KOPT-K1 (cell line): ENCODE measurements around the gene UNC13B.
"Not testable (repeated sequence)": the region's sequence is repeated elsewhere in the genome, so short reads cannot be mapped to it uniquely, and the experiment has no call there.

ENCODE experiments used
- H3K27ac ChIP-seq: fragments of 200-600 bp; sonication (generic); 2 replicates; pipeline ENCODE4 v1.5.1; 2016; ENCODE audit warnings: antibody characterized with exemption, mild to moderate bottlenecking, low read depth, low read length; ENCODE audit not compliant: poor library complexity, severe bottlenecking
- H3K36me3 ChIP-seq: fragments of 200-600 bp; sonication (generic); 2 replicates; pipeline ENCODE4 v1.5.1; 2017; ENCODE audit warnings: antibody characterized with exemption, mild to moderate bottlenecking, low read length, moderate library complexity; ENCODE audit not compliant: insufficient read depth
- H3K9me3 ChIP-seq: fragments of 200-600 bp; sonication (generic); 2 replicates; pipeline ENCODE4 v1.5.1; 2017; ENCODE audit warnings: antibody characterized with exemption, low read length, mild to moderate bottlenecking; ENCODE audit not compliant: insufficient read depth, poor library complexity, severe bottlenecking

UNC13B gene

DNA sequence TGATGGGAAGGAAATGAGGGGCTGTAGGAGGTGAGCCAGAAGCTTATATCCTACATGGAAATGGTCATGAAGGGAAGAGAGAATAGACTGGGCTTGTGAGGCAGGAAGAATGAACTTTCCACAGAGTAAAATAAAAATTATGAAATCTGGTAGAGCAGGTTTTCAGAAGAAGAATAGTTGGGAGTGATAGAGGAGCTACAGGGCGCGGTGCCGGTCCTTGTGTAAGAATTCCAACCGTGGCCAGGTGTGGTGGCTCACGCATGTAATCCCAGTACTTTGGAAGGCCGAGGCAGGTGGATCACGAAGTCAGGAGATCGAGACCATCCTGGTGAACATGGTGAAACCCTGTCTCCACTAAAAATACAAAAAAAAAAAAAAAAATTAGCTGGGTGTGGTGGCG lies 8.9 kb upstream of the UNC13B start:
- peaks cover 31% of the 10 kb centered on the region for H3K9me3 ChIP-seq
- H3K36me3 ChIP-seq: no peaks in the 10 kb centered on the region
- H3K27ac ChIP-seq: no peak overlapping the region

DNA sequence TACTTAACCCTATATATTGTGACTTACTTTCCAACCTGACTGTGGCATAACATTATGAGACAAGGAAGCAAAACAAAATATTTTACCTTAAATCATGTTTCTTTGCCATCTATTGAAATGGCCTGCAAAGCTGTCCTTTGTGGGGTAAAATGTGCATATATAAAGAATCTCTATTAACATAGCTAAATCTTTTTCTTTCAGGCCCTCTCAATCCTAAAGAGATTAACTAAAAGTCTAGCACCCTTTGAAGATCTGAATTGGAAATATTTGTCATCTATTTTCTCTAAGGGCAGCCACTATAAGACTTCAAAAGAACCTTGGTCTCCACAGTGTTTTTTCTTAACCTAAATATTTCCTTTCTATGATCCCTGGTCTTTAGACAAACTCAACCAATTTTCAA lies 5.0 kb upstream of the UNC13B start:
- Histone ChIP-seq H3K27ac (no peak overlapping the region), H3K9me3 (peaks cover 5% of the 10 kb centered on the region), H3K36me3 (no peaks in the 10 kb centered on the region)

DNA sequence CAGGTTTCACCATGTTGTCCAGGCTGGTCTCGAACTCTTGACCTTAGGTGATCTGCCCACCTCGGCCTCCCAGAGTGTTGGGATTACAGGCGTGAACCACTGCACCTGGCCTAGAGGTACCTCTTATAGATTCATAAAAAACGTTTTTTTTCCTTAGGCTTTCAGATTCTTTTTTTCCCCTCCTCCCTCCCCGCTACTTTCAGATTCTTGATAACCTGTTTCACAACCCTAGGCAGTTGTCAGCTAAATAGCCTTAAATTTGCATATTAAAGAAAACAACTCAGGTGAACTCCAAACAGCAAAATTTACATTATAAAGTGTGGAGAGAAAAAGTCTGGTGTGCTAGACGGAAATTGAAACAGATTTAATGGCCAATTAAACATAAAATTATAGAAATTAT lies 4.0 kb upstream of the UNC13B start:
- H3K27ac ChIP-seq, H3K36me3 ChIP-seq: not testable (repeated sequence)
- H3K9me3 ChIP-seq: peaks cover 10% of the 10 kb centered on the region

DNA sequence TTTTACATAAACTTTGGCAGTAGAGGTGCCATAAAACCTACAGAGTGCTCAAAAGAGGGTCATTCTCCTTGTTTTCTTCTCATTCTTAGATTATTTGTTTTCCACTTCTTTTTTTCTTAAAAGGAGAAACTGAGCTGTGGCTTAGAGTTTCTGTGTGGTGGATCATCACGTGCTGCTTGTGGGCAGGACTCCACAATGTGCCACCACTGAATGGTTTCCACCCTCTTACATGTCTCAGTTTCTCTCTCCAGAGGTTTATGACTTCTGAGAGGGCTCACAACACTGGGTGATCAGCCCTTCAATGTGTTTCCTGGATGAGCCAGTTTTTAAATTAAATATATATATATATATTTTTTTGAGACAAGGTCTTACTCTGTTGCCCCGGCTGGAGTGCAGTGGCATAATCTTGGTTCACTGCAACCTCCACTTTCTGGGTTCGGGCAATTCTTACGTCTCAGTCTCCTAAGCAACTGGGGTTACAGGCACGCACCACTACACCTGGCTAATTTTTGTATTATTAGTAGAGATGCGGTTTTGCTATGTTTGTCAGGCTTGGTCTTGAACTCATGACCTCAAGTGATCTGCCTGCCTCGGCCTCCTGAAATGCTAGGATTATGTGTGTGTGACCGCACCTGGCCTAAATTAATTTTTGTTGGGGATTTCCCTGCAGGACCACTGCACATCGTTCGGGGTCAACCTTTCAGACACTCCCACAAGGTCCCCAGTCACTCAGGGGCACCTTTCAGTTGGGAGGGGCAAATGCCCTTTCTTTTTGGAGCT lies 3.1 kb upstream of the UNC13B start:
- Histone ChIP-seq H3K9me3 (peaks cover 10% of the 10 kb centered on the region), H3K36me3 (no peaks in the 10 kb centered on the region), H3K27ac (no peak overlapping the region)

DNA sequence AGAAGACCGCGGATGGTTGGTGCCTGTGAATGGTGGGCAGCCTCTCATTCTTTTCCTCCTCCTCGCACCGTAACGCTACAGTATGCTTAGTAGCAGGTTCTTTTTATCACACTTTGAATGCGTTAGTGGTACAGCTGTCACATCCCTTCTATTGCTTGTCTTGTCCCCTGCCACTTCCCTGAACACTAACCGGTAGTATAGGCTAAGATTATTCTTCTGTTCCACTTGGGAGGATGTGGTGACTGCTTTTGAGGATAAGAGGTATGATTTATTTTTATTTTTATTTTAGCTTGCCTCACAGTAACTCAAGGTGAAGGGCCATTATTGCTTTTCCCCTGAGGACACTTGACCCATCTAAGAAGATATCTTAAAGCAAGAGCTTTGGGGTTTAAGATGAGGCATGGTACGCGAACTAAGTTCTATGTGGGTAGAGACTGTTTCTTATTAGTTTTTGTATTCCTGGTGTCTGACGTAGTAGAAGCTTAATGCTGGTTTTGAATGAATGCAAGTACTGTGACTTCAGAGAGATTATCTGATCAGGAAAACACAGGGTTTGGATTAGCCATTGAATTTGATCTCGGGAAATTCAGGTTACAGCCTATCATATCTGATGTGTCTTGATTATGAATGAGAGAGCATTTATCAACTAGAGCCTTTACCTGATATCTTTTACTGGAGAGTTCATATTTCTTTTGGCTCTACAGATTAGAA lies 951 bp downstream of the UNC13B start:
- H3K9me3 ChIP-seq: peaks cover 10% of the 10 kb centered on the region
- no peak overlapping the region for H3K27ac ChIP-seq
- no peaks in the 10 kb centered on the region for H3K36me3 ChIP-seq

DNA sequence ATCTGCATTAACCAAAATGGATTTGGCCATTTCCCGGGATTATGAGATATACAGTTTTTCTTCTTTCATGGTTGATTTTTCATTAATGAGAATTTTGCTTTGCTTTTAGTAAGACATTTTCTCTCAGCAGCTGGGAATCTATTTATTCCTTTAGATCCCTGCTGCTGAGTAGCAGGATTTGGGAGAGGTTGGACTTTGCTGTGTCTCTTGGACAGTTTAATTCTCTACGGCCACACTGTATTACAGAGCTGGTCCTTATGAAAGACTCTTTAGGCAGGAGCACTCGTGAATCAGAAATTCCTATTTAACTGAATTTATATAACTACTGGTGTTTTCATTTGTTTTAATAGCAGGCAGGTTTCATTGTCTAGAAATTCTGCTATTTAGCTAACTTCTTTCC lies 1.6 kb downstream of the UNC13B start:
- H3K27ac ChIP-seq: no peak overlapping the region
- no peaks in the 10 kb centered on the region for H3K36me3 ChIP-seq
- H3K9me3 ChIP-seq: peaks cover 10% of the 10 kb centered on the region

DNA sequence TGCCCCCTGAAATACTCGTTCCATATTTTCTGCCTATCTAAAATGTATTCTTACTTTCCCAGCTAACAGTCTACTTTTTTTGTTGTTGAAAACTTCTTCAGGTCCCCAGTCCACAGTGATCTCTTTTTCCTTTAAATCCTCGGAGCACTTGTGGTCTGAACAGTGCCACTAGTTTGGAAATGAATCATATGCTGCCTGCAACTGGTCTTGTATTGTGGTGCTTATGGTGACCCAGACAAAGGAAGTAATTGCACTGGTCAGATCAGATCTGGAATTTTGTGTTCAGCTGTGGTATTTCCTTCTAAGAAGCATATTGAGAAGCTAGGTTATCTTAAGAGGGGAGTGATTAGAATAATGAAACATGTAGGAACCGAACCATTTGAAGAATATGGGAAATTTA lies 2.9 kb downstream of the UNC13B start:
- no peak overlapping the region for H3K27ac ChIP-seq
- peaks cover 10% of the 10 kb centered on the region for H3K9me3 ChIP-seq
- no peaks in the 10 kb centered on the region for H3K36me3 ChIP-seq

DNA sequence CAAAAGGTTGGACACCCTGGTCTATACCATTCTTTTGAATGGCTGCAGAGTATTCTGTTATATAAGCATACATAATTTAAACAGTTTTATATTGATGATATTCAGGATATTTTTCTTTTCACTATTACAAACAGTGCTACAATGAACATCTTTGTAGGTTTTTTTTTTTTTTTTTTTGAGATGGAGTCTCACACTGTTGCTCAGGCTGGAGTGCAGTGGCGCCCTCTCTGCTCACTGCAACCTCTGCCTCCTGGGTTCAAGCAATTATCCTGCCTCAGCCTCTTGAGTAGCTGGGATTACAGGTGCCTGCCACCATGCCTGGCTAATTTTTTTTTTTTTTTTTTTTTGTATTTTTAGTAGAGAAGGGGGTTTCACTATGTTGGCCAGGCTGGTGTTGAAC lies 5.6 kb downstream of the UNC13B start:
- not testable (repeated sequence) for H3K36me3 ChIP-seq

DNA sequence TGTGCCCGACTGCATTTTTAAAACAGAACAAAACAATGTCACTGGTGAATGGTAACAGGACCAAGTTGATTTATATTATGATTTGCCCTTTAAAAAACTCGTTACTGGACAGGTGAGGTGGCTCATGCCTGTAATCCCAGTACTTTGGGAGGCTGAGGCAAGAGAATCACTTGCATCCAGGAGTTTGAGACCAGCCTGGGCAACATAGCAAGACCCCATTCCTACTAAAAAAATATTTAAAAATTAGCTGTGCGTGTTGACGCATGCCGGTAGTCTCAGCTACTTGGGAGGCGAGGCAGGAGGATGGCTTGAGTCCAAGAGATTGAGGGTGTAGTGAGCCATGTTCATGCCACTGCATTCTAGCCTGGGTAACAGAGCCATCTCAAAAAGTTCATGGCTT lies 7.2 kb downstream of the UNC13B start:
- no peaks in the 10 kb centered on the region for H3K9me3 ChIP-seq
- H3K36me3 ChIP-seq: no peaks in the 10 kb centered on the region
- no peak overlapping the region for H3K27ac ChIP-seq

More for the DNA sequence above, 5.6 kb downstream of the UNC13B start:
- H3K9me3 ChIP-seq, H3K27ac ChIP-seq: not testable (repeated sequence)

DNA sequence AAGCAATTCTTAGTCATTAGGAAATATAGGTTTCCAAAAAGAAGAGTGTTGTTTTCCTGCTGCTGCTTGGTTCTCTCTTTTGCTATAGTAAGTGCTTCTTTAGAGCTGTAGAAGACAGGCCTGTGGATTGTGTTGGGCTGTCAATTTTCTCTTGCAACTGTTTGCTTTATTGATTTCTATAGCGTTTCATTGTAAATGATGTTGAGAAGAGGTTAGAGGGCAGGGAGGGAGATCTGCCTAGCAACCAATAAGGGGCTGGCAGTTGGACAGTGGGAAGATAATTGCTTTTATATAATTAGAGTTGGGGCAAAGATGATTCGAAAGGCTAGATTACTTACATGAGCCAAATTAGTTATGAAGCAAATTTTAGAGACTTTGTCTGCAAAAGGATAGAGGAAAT lies 11.1 kb downstream of the UNC13B start:
- H3K9me3 ChIP-seq: no peaks in the 10 kb centered on the region
- H3K27ac ChIP-seq: no peak overlapping the region
- H3K36me3 ChIP-seq: no peaks in the 10 kb centered on the region

DNA sequence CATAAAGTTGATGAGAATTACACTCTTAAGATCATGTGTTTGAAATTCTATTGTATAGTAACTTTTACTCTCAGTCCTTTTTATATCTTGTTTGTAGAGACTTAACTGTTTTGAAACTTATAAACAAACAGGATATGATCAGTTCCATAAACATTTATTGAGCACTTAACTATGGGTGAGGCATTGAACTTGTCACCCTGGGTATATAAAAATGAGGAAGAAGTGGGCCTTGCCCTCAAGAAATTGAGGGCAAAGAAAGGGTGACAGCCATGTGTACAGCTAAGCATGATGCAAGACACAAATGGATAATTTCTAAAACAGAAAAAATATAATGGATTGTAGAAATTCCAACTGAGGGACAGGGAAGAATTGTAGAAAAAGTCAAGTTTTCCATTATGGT lies 15.7 kb downstream of the UNC13B start:
- no peak overlapping the region for H3K27ac ChIP-seq

DNA sequence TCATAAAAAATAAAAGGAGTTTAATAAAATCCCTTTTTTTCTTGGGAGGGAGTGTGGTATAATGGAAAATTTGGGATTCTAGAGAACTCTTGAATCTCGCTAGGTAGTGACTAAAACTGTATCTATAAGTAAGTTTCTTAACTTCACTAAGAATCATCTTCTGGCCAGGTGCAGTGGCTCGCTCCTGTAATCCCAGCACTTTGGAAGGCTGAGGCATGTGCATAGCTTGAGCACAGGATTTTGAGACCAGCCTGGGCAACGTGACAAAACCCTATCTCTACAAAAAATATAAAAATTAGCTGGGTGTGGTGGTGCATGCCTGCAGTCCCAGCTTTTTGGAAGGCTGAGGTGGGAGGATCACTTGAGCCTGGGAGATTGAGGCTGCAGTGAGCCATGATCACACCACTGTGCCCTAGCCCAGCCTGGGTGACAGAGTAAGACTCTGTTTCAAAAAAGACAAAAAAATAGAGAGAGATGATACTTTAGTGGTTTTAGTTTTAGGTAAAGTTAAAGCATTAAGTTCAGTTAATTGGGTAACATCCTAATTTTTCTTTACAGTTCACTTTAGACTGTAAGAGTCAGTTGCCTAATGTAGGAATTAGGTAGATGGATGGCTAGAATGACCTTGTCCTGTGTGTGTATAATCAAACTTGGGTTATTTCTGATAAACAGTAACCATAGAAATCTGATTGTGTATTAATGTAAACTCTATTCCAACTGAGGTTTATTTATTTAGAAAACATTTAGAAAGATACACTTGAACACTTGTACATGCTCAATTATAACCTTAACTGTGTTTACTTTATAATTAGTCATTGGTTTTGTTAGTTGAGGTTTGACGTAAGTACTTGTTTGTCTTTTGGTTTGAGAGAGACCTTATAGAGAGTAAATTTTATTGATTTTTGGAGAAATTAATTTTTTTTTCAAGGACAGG lies 17.8 kb downstream of the UNC13B start:
- no peak overlapping the region for H3K27ac ChIP-seq
- no peaks in the 10 kb centered on the region for H3K36me3 ChIP-seq
- peaks cover 11% of the 10 kb centered on the region for H3K9me3 ChIP-seq

More for the DNA sequence above, 15.7 kb downstream of the UNC13B start:
- Histone ChIP-seq H3K36me3 (no peaks in the 10 kb centered on the region), H3K9me3 (peaks cover 5% of the 10 kb centered on the region)

DNA sequence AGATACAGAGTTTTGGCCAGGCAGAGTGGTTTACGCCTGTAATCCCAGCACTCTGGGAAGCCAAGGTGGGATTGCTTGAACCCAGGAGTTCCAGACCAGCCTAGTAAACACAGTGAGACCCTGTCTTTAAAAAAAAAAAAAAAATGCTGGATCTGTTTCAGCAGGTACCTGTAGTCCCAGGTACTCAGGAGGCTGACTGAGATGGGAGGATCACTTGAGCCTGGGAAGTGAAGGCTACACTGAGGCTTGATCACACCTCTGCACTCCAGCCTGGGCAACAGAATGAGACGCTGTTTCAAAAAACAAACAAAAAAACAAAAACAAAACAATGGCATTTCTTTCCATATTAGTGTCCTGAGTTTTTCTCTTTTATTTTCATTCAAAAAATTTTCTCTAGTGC lies 19.0 kb downstream of the UNC13B start:
- no peak overlapping the region for H3K27ac ChIP-seq
- peaks cover 12% of the 10 kb centered on the region for H3K9me3 ChIP-seq
- no peaks in the 10 kb centered on the region for H3K36me3 ChIP-seq

DNA sequence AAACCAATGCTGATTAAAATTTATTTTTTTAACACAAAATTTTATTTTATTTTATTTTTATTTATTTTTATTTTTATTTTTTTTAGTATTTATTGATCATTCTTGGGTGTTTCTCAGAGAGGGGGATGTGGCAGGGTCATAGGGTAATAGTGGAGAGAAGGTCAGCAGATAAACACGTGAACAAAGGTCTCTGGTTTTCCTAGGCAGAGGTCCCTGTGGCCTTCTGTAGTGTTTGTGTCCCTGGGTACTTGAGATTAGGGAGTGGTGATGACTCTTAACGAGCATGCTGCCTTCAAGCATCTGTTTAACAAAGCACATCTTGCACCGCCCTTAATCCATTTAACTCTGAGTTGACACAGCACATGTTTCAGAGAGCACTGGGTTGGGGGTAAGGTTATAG lies 20.6 kb downstream of the UNC13B start:
- peaks cover 12% of the 10 kb centered on the region for H3K9me3 ChIP-seq
- not testable (repeated sequence) for H3K27ac ChIP-seq, H3K36me3 ChIP-seq
